HK-2 (cell line): ENCODE results near the gene DNAJC4.

Experiments
- DNase-seq: peaks from one replicate; pipeline ENCODE4 v3.0.0-alpha.2; 2018; ENCODE audit not compliant: unreplicated experiment

Gene DNAJC4

DNA sequence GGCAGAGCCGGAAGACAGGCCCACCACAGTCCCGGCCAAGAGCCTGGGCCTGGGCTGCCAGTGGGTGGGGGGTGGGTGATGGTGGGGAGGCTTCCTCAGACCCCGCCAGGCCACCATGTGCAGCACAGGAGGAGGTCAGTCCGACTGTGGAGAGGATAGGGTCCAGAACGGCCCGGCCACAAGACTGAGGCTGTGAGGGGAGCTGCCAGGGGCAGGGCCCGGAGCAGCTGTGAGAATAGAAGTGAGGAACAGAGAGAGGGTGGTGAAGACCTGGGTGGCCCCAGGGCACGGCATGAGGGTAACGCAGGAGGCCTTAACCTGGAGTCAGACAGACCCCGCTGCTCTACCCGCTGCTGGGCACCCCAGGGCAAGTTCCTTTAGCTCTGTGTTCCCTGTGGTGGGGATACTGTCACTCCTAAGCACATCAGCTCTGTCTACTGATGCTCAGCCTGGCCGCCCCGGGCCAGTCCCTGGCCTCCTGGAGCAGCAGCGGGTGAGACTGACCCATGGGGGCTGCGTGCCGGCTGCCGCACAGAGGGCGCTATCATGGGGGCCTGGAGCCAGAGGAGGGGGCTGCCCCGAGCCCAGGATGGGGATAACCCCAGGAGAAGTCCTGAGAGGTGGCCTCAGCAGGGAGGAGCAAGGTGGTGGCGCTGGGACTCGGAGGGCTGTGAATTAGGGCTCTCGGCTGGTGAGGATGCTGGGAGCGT lies 22.1 kb upstream of the DNAJC4 start:
- DNase-seq = no peak

DNA sequence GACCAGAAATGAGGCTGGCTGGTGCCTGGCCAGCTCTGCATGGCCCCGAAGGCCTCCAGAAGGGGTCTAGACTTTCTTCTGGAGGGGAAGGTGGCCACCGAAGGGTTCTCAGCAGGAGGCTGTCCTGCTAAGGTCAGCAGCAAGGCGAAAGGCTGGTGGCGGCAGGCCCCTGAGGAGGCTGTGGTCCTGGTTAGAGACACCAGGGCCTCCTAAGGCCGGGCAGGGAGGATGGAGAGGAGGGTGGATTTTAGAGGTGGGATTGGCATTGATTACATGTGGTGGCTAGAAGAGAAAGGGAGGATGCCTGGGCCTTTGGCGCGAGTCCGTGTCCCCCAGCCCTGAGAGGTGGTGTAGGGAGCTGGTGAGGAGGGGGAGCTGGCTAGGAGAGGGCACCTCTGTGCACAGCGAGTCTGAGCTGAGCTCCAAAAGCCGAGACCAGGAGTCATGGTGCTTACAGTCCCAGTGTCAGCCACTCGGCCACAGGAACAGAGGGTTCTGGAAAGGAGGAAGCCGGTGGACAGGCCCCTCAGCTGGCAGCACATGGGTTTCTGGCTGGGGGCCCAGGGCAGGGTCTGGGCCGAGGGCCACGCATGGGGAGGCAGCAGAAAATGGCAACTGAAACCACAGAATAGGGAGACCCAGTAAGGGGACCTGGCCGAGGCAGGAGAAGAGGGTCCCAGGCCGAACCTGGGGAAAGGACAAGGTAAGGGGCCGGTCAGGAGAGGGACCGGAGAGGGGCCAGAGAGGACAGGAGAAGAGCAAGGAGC lies 21.4 kb upstream of the DNAJC4 start:
- DNase-seq = no peak

DNA sequence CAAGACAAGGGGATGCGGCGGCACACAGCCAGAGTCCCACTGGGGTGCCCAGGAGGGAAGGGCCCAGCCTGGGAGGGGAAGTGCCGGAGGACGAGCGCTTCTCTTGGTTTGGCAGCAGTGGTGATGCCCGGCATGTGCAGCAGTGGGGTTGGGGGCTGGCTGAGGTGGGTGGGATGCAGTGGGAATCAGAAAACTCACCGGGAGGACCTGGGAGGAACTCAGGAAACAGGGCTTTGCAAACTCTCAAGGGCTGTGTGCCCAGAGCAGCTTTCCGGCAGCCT lies 20.8 kb upstream of the DNAJC4 start:
- no peak for DNase-seq

DNA sequence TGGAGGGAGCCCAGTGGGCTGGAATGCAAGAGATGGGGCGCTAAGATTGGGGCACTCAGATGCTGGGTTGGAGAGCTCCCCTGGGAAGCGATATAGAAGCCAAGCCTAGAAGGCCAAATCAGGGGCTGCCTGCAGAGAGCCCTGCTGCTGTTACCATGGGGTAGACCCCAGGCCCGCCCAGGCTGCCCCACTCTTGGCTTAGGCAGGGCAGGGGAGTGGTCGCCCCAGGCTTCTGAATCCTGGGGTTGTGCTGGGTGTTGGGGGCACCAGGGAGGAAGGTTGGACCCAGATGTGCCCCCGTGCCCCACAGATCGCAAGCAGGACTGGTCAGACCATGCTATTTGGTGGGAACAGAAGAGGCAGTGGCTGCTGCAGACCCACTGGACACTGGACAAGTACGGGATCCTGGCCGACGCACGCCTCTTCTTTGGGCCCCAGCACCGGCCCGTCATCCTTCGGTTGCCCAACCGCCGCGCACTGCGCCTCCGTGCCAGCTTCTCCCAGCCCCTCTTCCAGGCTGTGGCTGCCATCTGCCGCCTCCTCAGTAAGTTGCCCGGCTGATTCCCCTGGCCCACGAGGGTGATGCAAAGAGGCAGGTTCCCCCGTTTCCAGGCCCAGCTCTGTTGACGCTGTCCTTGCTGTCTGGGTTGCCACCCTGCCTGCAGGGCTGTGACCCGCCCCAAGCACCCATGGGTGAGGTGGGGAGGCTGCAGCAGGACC lies 19.9 kb upstream of the DNAJC4 start:
- DNase-seq = no peak

DNA sequence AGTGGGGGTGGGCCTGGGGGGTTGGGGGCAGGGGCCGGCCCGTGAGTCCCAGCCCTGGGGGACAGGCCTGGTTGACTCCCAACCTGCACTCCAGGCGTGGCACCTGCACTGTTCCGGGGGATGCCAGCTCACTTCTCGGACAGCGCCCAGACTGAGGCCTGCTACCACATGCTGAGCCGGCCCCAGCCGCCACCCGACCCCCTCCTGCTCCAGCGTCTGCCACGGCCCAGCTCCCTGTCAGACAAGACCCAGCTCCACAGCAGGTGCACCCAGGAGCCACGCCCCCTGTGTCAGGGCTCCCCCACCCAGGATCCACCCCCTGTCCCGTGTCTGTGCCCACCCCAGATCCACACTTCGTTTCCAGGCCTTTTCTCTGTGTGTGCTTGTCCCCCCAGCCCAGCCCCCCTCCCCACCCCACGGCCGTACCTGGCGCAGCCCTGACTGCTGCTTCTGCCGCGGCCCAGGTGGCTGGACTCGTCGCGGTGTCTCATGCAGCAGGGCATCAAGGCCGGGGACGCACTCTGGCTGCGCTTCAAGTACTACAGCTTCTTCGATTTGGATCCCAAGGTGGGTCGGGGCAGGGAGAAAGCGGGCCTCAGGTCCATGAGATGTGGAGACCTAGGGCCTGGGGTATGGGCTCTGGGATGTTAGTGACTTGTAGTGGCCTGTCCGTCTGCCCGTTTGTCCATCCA lies 19.0 kb upstream of the DNAJC4 start:
- DNase-seq = no peak

DNA sequence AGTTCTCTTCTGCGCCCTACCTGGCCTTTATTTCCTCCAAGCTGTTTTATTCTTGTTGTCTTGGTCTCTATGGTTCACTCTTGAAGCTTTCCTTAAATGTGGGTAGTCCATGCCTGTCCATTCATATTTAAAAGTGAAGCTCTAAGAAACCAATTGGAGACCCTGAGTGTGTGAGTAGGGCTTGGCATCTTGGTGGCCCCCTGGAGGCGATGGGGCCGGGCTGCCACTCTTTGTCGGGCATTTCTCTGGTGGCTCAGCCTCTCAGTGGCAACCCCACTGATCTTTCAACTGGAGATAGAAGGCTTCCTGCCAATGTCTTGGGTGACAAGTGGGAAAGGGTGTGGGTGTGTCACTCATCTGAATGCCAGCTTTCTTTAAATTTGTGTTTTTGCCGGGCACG lies 13.5 kb upstream of the DNAJC4 start:
- DNase-seq = no peak

DNA sequence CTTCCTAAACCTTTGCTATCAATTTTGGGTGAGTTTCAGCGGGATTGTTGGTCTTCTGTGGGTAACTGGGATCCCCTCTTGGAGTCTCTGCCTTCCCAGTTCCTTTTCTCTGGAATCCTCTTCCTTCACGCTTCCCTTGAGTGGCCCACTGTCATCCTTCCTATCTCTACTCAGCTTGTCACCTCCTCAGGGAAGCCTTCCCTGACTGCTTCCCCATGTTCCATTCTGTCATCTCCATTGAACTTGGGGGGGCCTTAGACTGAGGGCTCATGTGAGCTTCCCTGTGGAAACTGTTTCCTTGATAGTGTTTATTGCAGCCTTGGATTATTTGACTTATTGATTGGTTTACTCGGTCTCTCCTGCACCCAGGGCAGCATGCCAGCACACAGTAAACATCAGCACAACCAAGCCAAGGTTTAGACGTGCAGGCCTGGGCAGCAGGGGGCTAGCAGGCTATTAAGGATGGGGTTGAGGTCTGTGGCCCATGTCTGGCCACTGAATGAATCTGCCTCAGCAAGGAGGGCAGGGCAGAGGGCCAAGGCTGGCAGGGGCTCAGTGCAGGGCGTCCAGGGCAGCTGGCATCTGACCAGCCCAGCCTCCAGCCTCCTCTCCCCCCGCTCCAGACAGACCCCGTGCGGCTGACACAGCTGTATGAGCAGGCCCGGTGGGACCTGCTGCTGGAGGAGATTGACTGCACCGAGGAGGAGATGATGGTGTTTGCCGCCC lies 11.6 kb upstream of the DNAJC4 start:
- DNase-seq = no peak

DNA sequence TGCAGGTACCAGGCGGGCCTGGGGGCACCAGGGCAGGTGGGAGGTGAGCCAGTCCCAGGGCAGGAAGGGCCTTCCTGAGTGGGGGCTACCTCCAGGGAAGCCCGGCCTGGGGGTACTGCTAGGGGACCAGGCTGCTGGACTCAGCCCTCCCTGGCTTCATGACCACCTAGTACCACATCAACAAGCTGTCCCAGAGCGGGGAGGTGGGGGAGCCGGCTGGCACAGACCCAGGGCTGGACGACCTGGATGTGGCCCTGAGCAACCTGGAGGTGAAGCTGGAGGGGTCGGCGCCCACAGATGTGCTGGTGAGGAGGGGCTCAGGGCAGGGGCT lies 11.0 kb upstream of the DNAJC4 start:
- no peak for DNase-seq

DNA sequence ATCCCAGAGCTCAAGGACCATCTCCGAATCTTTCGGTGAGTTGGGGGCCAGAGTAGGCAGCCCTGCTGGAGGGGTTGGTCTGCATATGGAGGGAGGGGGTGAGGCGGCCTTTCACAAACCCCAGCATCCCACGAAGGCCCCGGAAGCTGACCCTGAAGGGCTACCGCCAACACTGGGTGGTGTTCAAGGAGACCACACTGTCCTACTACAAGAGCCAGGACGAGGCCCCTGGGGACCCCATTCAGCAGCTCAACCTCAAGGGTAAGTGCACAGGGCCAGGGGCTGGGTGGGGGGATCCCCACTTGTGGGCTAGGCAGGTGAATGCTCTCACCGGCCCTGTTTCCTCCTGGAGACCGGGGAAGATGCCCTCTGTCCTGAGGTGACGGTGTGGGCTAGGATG lies 10.6 kb upstream of the DNAJC4 start:
- DNase-seq = no peak

DNA sequence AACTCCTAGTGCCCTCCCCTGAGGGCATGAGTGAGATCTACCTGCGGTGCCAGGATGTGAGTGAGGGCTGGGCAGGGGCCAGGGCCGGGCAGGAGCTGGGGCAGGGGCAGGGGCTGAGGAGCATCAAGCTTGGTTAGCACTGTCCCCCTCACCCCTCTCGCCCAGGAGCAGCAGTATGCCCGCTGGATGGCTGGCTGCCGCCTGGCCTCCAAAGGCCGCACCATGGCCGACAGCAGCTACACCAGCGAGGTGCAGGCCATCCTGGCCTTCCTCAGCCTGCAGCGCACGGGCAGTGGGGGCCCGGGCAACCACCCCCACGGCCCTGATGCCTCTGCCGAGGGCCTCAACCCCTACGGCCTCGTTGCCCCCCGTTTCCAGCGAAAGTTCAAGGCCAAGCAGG lies 10.1 kb upstream of the DNAJC4 start:
- DNase-seq = no peak

DNA sequence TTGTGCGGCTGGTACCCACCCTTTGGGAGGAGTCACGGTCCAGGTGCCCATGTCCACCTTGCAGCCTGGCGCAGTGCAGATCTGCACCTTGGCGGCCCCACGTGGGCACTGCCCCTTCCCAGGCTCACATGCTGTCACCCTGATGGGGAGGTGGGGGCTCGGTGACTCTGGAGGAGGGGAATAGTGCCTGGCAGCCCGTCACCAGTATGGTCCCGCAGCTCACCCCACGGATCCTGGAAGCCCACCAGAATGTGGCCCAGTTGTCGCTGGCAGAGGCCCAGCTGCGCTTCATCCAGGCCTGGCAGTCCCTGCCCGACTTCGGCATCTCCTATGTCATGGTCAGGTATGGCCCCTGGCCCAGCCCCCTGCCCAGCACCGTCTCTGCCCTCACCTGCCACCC lies 9.6 kb upstream of the DNAJC4 start:
- DNase-seq = no peak

DNA sequence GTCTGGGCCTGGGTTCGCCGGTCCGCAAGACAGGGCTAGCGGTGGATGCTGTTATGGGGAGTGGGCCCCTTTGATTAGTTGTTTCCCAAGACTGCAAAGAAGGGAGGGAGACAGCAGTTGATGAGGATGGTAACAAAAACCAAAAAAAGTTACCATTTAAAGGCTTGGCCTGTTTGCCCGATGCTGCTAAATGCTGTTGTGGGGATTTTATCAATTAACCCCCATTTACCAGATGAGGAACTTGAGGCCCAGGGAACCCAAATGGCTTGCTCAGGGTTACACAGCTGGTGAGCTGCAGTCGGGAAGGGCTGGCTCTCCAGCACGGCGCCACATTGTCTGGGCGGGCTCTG lies 7.7 kb upstream of the DNAJC4 start:
- no peak for DNase-seq

DNA sequence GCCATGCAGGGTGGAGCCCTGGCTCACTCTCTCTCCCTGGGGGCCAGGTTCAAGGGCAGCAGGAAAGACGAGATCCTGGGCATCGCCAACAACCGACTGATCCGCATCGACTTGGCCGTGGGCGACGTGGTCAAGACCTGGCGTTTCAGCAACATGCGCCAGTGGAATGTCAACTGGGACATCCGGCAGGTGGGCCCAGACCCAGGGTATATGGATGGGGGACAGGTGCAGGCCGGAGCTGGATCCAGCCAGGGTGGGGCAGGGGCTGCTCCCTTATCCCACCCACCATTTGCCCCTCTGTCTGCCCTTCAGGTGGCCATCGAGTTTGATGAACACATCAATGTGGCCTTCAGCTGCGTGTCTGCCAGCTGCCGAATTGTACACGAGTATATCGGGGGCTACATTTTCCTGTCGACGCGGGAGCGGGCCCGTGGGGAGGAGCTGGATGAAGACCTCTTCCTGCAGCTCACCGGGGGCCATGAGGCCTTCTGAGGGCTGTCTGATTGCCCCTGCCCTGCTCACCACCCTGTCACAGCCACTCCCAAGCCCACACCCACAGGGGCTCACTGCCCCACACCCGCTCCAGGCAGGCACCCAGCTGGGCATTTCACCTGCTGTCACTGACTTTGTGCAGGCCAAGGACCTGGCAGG lies 7.2 kb upstream of the DNAJC4 start:
- no peak for DNase-seq

DNA sequence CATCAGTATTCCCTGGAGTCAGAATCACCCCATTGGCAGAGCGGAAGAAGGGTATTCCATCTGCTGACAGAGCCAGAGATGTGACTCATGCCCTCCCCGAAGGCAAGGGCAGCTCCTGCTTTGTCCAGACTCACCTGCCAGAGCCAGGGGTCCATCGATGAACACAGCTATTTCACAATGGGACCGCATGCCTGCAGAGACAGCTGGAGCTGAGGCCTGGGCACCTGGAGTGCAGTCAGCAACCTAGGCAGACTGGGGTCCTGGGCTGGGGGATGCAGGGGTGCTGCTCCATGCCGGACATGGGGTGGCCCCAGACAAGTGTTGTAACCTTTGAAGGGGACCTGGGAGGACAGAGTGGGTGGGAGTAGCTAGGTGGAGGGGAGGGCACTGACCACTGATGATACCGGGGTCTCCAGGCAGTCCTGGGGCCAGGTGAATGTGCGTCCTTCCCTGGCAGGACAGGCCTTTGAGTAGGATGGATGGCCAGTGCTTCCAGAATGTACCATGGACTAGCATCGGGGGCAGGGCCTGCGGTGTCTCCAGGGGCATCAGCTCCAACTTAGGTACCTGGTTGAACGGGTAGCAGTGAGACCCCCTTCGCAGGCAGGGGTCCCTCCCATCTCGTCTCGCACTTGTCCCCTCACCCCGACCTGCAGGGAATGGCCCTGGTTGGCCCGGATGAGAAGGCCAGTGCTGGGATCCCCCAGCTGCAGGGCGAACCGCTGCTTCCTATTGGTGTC lies 6.0 kb upstream of the DNAJC4 start:
- DNase-seq = no peak

DNA sequence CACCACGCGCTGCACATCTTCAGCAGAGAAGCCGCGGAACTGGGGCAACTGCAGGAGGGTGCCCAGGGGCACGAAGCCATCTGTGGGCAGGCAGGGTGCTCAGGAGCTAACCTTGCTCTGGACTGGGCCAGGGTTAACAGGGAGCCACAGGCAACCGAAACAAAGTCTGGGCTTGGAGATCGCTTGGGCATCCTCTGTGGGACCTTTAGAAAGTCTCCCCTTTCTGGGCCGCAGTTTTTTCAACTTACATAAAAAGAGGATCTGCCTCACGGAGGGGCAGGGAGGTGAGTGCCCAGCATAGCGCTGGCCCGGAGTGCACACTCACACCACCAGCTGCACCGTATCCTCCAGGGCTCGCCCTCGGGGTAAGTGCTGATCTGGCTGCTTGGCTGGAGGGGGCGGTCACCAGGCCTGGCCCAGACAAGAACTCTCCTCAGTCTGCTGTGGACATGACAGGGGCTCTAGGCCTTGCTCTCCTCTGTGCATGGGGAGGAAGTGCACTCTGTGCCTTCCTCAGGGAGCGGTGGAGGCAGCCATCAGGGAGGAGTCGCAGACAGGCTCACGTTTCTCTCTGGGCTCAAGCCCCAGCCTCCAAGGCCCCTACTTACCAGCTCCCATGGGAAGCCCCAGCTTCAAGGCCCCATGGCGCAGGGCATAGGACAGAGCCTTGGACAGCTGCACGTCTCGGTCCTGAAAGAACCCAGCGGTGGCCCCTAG lies 5.3 kb upstream of the DNAJC4 start:
- no peak for DNase-seq

DNA sequence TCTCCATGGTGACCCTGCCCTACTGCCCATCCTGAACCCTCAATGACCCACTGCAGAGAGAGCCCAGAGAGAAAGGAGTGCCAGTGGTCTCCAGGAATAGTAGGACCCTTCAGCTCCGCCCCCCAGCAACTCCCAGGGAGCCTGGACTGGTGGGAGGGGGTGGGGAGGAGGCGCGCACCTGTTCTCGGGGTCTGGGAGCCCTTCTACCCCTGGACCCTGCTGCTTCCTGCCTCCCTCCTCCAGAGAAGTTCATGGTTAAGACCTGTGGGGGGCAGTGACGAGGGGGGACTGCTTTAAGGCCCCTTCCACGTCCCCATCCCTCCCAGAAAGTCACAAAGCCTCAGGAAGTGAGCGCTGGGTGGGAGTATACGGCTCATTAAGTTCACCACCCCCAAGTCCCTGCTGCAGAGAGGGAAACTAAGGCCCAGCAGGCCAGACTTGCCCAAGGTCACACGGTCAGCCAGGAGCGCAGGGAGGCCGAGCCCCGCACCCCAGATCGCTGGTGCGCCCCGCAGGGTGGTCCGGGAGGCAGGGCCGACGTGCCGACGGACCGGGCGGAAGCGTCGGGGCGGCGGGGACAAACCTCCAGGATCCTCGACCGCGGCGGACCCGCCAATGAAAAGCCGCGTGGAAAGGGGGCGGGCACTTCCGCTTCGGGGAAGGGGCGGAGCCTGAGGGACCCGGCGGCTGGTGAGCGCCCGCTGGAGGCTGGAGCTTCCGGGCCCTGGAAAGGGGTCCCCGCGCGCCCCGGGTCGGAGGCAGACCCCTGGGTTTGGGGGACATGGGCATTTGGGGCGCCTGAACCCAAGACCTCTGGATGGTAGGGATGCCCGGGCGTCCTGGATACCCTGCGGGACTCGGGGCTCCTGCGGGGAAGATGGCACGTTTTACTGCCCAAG lies 4.5 kb upstream of the DNAJC4 start, which contains the start of the genes NUDT22 and TRPT1:
NUDT22 (plus strand) TSS at position 667 of the 899 bp plus-strand sequence. CDS start 379 bp downstream, outside the sequence.
TRPT1 (minus strand) TSS at position 579 of the 899 bp plus-strand sequence; CDS start at position 253, 326 bp downstream.
- DNase-seq = peak; percentile 84

DNA sequence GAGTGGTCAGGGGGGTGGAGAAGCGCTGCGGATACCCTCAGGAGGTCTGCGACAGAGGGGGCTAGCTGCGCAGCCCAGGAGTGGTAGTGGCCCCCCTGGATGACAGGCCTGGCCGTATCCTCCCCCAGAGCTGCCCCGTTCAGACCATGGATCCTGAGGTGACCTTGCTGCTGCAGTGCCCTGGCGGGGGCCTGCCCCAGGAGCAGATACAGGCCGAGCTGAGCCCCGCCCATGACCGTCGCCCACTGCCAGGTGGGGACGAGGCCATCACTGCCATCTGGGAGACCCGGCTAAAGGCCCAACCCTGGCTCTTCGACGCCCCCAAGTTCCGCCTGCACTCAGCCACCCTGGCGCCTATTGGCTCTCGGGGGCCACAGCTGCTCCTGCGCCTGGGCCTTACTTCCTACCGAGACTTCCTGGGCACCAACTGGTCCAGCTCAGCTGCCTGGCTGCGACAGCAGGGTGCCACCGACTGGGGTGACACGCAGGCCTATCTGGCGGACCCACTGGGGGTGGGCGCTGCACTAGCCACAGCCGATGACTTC lies 3.8 kb upstream of the DNAJC4 start:
- no peak for DNase-seq

DNA sequence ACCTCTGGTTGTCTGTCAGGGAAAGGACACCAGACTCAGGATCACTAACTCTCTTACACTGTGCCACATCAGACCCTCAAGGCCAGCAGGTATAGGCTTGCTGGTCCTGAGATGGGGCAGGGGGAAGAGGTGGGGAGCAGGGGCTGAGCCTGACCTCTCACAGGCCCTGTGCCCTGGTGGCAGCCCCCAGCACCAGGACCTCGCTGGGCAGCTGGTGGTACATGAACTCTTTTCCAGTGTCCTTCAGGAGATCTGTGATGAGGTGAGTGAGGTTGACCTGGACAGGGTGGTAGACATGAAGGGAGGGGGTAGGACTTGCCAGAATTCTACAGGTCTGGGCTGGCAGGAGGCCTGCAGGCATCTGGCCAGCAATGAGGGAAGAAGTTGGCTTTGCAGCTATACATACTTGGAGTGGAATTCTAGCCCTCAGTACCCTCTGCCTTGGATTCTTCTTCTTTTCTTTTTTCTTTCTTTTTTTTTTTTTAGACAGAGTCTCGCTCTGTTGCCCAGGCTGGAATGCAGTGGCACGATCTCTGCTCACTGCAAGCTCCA lies 2.9 kb upstream of the DNAJC4 start:
- DNase-seq = no peak
